ENCODE measurements around the gene ZNF32. TPM values are rescaled to one million over a fixed set of nuclear protein-coding genes. Genes with fewer than 3 reads are reported as not detected.

Gene ZNF32
- total RNA-seq, 1 experiment from 2014 or later, result 14.6 TPM

DNA sequence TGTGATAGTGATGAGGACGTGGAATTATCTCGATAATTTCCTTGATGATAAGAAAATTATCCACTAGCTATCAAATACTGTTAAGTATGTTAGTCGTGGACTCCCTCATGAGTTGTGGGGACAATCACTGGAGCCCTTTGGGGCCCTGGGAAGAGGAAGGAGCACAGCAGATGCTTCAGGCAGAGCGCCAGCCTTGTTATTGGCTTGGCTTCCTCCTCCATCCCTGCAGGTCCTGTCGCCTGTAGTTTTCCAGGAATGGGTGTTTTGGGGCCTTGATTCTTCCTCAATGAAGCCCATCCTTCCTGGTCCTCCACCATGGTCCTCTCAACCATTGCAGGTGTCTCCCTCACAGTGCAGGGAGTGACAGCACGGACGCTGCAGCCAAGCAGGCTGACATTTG is 32.5 kb upstream of the ZNF32 start:
- Histone ChIP-seq H3K79me1 (ENCODE audit: insufficient read depth, low read depth, low read length, poor library complexity, severe bottlenecking) (no peaks in the 10 kb centered on the region), H3T11ph (ENCODE audit: low read length) (no peak overlapping the region), H2BK120ac (ENCODE audit: low read depth, low read length, poor library complexity, severe bottlenecking) (no peak overlapping the region), H3K9me3 (ENCODE audit: control insufficient read depth, low read depth, low read length) (no peaks in the 10 kb centered on the region), H3K23ac (ENCODE audit: insufficient read length, low read depth, low read length) (no peak overlapping the region), H4K8ac (replicated peaks; ENCODE audit: insufficient read length, low read depth, low read length) (no peak overlapping the region), H2BK20ac (ENCODE audit: low read depth, low read length, poor library complexity, severe bottlenecking) (no peak overlapping the region), H3K27me3 (ENCODE audit: insufficient read depth, low read length) (no peaks in the 10 kb centered on the region), H3K79me2 (ENCODE audit: insufficient read depth, low read length) (no peaks in the 10 kb centered on the region), H3K18ac (ENCODE audit: insufficient read length, low read depth, low read length) (no peak overlapping the region), H3K27ac (ENCODE audit: insufficient read length, low read depth, low read length) (no peak overlapping the region), H4K5ac (ENCODE audit: insufficient read length, low read depth, low read length) (no peak overlapping the region), H2AK5ac (ENCODE audit: insufficient read length, low read length) (no peak overlapping the region), H3K4me2 (ENCODE audit: insufficient read depth, insufficient read length, low read length) (no peak overlapping the region), H3K4ac (ENCODE audit: low read depth, low read length) (no peak overlapping the region), H3K4me1 (ENCODE audit: insufficient read depth, low read length) (no peaks in the 10 kb centered on the region), H4K20me1 (ENCODE audit: control insufficient read depth, insufficient read depth, insufficient read length) (no peaks in the 10 kb centered on the region), H2AFZ (ENCODE audit: low read length) (no peak overlapping the region), H2BK15ac (ENCODE audit: low read depth, low read length) (no peak overlapping the region), H2BK5ac (ENCODE audit: insufficient read length, low read length) (no peak overlapping the region), H3K14ac (ENCODE audit: insufficient read depth, low read length) (no peak overlapping the region), H3K56ac (ENCODE audit: insufficient read length, low read depth, low read length) (no peak overlapping the region), H2BK12ac (ENCODE audit: insufficient read length, low read depth, low read length) (no peak overlapping the region), H3K23me2 (ENCODE audit: insufficient read length, low read depth, low read length, poor library complexity, severe bottlenecking) (no peaks in the 10 kb centered on the region), H3K9ac (ENCODE audit: extremely low read depth, insufficient read length, low read length) (no peak overlapping the region), H4K91ac (ENCODE audit: insufficient read length, low read depth, low read length) (no peak overlapping the region)
- H3K27me3 Mint-ChIP-seq (ENCODE audit: low read depth), result peaks cover 4% of the 10 kb centered on the region
- WGBS (ENCODE audit: extremely low coverage, insufficient read length, low lambda C conversion rate), result no CpG with 5 or more reads among the region's 7 CpGs
- H3K4me3 Mint-ChIP-seq, result no peak overlapping the region
- no peak for DNase-seq
- no peak overlapping the region for H3K27ac Mint-ChIP-seq
- H3K36me3 Mint-ChIP-seq (ENCODE audit: insufficient read depth in 1 of 3, low read depth in 3 of 3), result peaks cover 0 to 1% (median 0%) of the 10 kb centered on the region in 3 experiments; a peak in 2 of 7 replicates
- H3K9me3 Mint-ChIP-seq, result peaks cover 0 to 6% of the 10 kb centered on the region in 2 experiments; a peak in 2 of 5 replicates
- TF ChIP-seq, protein P1, sequence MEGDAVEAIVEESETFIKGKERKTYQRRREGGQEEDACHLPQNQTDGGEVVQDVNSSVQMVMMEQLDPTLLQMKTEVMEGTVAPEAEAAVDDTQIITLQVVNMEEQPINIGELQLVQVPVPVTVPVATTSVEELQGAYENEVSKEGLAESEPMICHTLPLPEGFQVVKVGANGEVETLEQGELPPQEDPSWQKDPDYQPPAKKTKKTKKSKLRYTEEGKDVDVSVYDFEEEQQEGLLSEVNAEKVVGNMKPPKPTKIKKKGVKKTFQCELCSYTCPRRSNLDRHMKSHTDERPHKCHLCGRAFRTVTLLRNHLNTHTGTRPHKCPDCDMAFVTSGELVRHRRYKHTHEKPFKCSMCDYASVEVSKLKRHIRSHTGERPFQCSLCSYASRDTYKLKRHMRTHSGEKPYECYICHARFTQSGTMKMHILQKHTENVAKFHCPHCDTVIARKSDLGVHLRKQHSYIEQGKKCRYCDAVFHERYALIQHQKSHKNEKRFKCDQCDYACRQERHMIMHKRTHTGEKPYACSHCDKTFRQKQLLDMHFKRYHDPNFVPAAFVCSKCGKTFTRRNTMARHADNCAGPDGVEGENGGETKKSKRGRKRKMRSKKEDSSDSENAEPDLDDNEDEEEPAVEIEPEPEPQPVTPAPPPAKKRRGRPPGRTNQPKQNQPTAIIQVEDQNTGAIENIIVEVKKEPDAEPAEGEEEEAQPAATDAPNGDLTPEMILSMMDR (conservative IDR thresholded peaks at IDR 0.05), result no peak
- H3K4me1 Mint-ChIP-seq, result 0 out of 4 replicates have a peak, but pooled peaks cover 0 to 3% of the 10 kb centered on the region in 2 experiments

Measured in H9 (cell line).